Measurements from ENCODE around the gene KREMEN1.

- TF ChIP-seq CTCF (IDR thresholded peaks at IDR 0.05; ENCODE audit: low read length) (no peak), EZH2 (optimal IDR thresholded peaks at IDR 0.05; ENCODE audit: low read depth, low read length) (no peak), EZH2phosphoT487 (IDR thresholded peaks at IDR 0.05; ENCODE audit: low read length) (no peak)
These were observed 46.3 kb upstream of the KREMEN1 start for GRCh38 chr22:29026579-29026978.

Measured in MM.1S (cell line).